Thoracic aorta (tissue), 2 donors: ENCODE results near the gene CIROP. TPM values are rescaled to one million over a fixed set of nuclear protein-coding genes. Genes with fewer than 3 reads are reported as not detected.

ENCODE experiments used
- ATAC-seq: fragments of 150-250 bp; one replicate; pipeline ENCODE4 v1.8.0; 2017; ENCODE audit warnings: low read depth; ENCODE audit not compliant: insufficient number of reproducible peaks, low FRiP score
- DNase-seq: peaks from one replicate; pipeline ENCODE4 v3.0.0-alpha.2; 2020; ENCODE audit warnings: low spot score
- H3K27ac ChIP-seq, 2 donors: fragments of 200-600 bp; sonication (generic); 1 replicate in 1 of 2; 2 replicates in 1 of 2; pipeline ENCODE4 v1.5.1; 2016; ENCODE audit warnings: mild to moderate bottlenecking in 2 of 2, moderate library complexity in 2 of 2
- H3K27me3 ChIP-seq: fragments of 200-600 bp; sonication (generic); replicated peaks from 2 replicates; pipeline ENCODE4 v1.6.0; 2016; ENCODE audit warnings: mild to moderate bottlenecking; ENCODE audit not compliant: insufficient read depth
- H3K36me3 ChIP-seq: fragments of 200-600 bp; sonication (generic); one replicate; pipeline ENCODE4 v1.5.1; 2016
- H3K4me1 ChIP-seq, 2 donors: fragments of 200-600 bp; sonication (generic); 1 replicate in 1 of 2; 2 replicates in 1 of 2; pipeline versions ENCODE4 v1.5.1 to v1.6.0; 2016; ENCODE audit warnings: low read depth in 2 of 2, mild to moderate bottlenecking in 1 of 2; ENCODE audit not compliant: control insufficient read depth in 1 of 2
- H3K4me3 ChIP-seq: fragments of 200-600 bp; sonication (generic); 2 replicates; pipeline ENCODE4 v1.5.1; 2016; ENCODE audit warnings: mild to moderate bottlenecking
- H3K9me3 ChIP-seq: fragments of 200-600 bp; sonication (generic); 2 replicates; pipeline ENCODE4 v1.5.1; 2016
- CTCF ChIP-seq: fragments of 200-600 bp; sonication (generic); IDR thresholded peaks from one replicate; pipeline ENCODE4 v1.5.1; 2019; ENCODE audit warnings: antibody characterized with exemption
- total RNA-seq, 2 donors: library from RNA; depleted of rRNA; stranded (reverse); fragments of >200 nt; gene quantifications; one replicate each; pipeline versions ENCODE4 v1.1.0 to v1.2.3, GENCODE V29; 2016

CIROP gene
- total RNA-seq, 2 donors from 2014 or later, result 1.1 TPM; not detected in 1

GRCh38 chr14:23101986-23102625 lies 2.7 kb downstream of the CIROP start:
- H3K27me3 ChIP-seq, result no peaks in the 10 kb centered on the region
- H3K9me3 ChIP-seq, result no peaks in the 10 kb centered on the region
- H3K4me3 ChIP-seq, result no peak overlapping the region
- ATAC-seq (no peak), DNase-seq (no peak)
- H3K4me1 ChIP-seq, result peaks cover 0 to 6% of the 10 kb centered on the region in 2 donors
- peaks cover 11% of the 10 kb centered on the region for H3K36me3 ChIP-seq
- no peak overlapping the region for H3K27ac ChIP-seq
- no peak for TF ChIP-seq CTCF

- DNase-seq (no peak), ATAC-seq (no peak)
- Histone ChIP-seq H3K9me3 (no peaks in the 10 kb centered on the region), H3K4me1 (peaks cover 7 to 13% of the 10 kb centered on the region in 2 donors), H3K27me3 (no peaks in the 10 kb centered on the region), H3K27ac (no peak overlapping the region), H3K36me3 (peaks cover 11% of the 10 kb centered on the region), H3K4me3 (no peak overlapping the region)
- TF ChIP-seq CTCF, result no peak
Observed at GRCh38 chr14:23101213-23101970, 3.4 kb downstream of the CIROP start.

- Histone ChIP-seq H3K9me3 (no peaks in the 10 kb centered on the region), H3K4me1 (peaks cover 8 to 13% of the 10 kb centered on the region in 2 donors), H3K27ac (no peak overlapping the region), H3K27me3 (no peaks in the 10 kb centered on the region), H3K4me3 (no peak overlapping the region), H3K36me3 (peaks cover 11% of the 10 kb centered on the region)
- TF ChIP-seq CTCF, result no peak
- DNase-seq (no peak), ATAC-seq (no peak)
Observed at GRCh38 chr14:23099212-23099861, 5.5 kb downstream of the CIROP start.

GRCh38 chr14:23097786-23098185 lies 7.0 kb downstream of the CIROP start:
- Histone ChIP-seq H3K36me3 (peaks cover 11% of the 10 kb centered on the region), H3K4me3 (no peak overlapping the region), H3K4me1 (peaks cover 17 to 26% of the 10 kb centered on the region in 2 donors), H3K9me3 (no peaks in the 10 kb centered on the region), H3K27me3 (no peaks in the 10 kb centered on the region), H3K27ac (no peak overlapping the region)
- TF ChIP-seq CTCF, result no peak
- DNase-seq (no peak), ATAC-seq (no peak)
